H9 (cell line): Measurements from ENCODE around the gene ASXL1. TPM values are rescaled to one million over a fixed set of nuclear protein-coding genes. Genes with fewer than 3 reads are reported as not detected.

Experiments used
- DNase-seq: peaks from one replicate; pipeline ENCODE4 v3.0.0-alpha.2; 2017
- H2AFZ ChIP-seq: one replicate; pipeline ENCODE4 v1.6.1; 2013; ENCODE audit warnings: mild to moderate bottlenecking, low read length, control low read depth, moderate library complexity
- H2AK5ac ChIP-seq: 2 replicates; pipeline ENCODE4 v1.6.1; 2013; ENCODE audit warnings: low read length, control low read depth, mixed read lengths; ENCODE audit not compliant: insufficient read length
- H2BK120ac ChIP-seq: one replicate; pipeline ENCODE4 v1.6.1; 2013; ENCODE audit warnings: low read depth, mild to moderate bottlenecking, low read length, control low read depth, inconsistent platforms; ENCODE audit not compliant: poor library complexity, severe bottlenecking
- H2BK12ac ChIP-seq: 2 replicates; pipeline ENCODE4 v1.6.1; 2013; ENCODE audit warnings: low read length, control low read depth, mixed read lengths, low read depth; ENCODE audit not compliant: insufficient read length
- H2BK15ac ChIP-seq: 2 replicates; pipeline ENCODE4 v1.6.1; 2013; ENCODE audit warnings: low read depth, low read length, control low read depth
- H2BK20ac ChIP-seq: one replicate; pipeline ENCODE4 v1.6.1; 2013; ENCODE audit warnings: low read depth, mild to moderate bottlenecking, low read length, control low read depth, inconsistent platforms; ENCODE audit not compliant: poor library complexity, severe bottlenecking
- H2BK5ac ChIP-seq: 2 replicates; pipeline ENCODE4 v1.6.1; 2013; ENCODE audit warnings: low read length, control low read depth, mixed read lengths; ENCODE audit not compliant: insufficient read length
- H3K14ac ChIP-seq: 2 replicates; pipeline ENCODE4 v1.6.1; 2013; ENCODE audit warnings: low read length, control low read depth; ENCODE audit not compliant: insufficient read depth
- H3K18ac ChIP-seq: 2 replicates; pipeline ENCODE4 v1.6.1; 2013; ENCODE audit warnings: low read depth, mild to moderate bottlenecking, mixed read lengths, low read length, control low read depth; ENCODE audit not compliant: insufficient read length
- H3K23ac ChIP-seq: 2 replicates; pipeline ENCODE4 v1.6.1; 2013; ENCODE audit warnings: low read length, control low read depth, mixed read lengths, low read depth; ENCODE audit not compliant: insufficient read length
- H3K23me2 ChIP-seq: 2 replicates; pipeline ENCODE4 v1.6.1; 2013; ENCODE audit warnings: low read depth, mild to moderate bottlenecking, mixed read lengths, low read length, control low read depth; ENCODE audit not compliant: insufficient read length, poor library complexity, severe bottlenecking
- H3K27ac ChIP-seq: 2 replicates; pipeline ENCODE4 v1.5.1; 2013; ENCODE audit warnings: low read length, control low read depth, mixed read lengths, low read depth; ENCODE audit not compliant: insufficient read length
- H3K27me3 ChIP-seq: 2 replicates; pipeline ENCODE4 v1.6.1; 2013; ENCODE audit warnings: low read length, control low read depth, inconsistent platforms; ENCODE audit not compliant: insufficient read depth
- H3K4ac ChIP-seq: 2 replicates; pipeline ENCODE4 v1.6.1; 2013; ENCODE audit warnings: low read depth, mild to moderate bottlenecking, control low read depth, inconsistent platforms, low read length, moderate library complexity
- H3K4me1 ChIP-seq: 2 replicates; pipeline ENCODE4 v1.6.1; 2013; ENCODE audit warnings: low read length, control low read depth, inconsistent platforms; ENCODE audit not compliant: insufficient read depth
- H3K4me2 ChIP-seq: 2 replicates; pipeline ENCODE4 v1.6.1; 2013; ENCODE audit warnings: low read length, control low read depth, mixed read lengths; ENCODE audit not compliant: insufficient read length, insufficient read depth
- H3K56ac ChIP-seq: 2 replicates; pipeline ENCODE4 v1.6.1; 2013; ENCODE audit warnings: low read depth, mild to moderate bottlenecking, mixed read lengths, low read length, control low read depth; ENCODE audit not compliant: insufficient read length
- H3K79me1 ChIP-seq: 2 replicates; pipeline ENCODE4 v1.6.1; 2013; ENCODE audit warnings: low read depth, mild to moderate bottlenecking, moderate library complexity, low read length, control low read depth, inconsistent platforms; ENCODE audit not compliant: insufficient read depth, poor library complexity, severe bottlenecking
- H3K79me2 ChIP-seq: 2 replicates; pipeline ENCODE4 v1.6.1; 2013; ENCODE audit warnings: low read length, control low read depth, inconsistent platforms; ENCODE audit not compliant: insufficient read depth
- H3K9ac ChIP-seq: 2 replicates; pipeline ENCODE4 v1.6.1; 2013; ENCODE audit warnings: low read length, control low read depth, mixed read lengths; ENCODE audit not compliant: insufficient read length; ENCODE audit errors: extremely low read depth
- H3K9me3 ChIP-seq: one replicate; pipeline ENCODE4 v1.6.1; 2013; ENCODE audit warnings: low read depth, low read length, inconsistent platforms; ENCODE audit not compliant: control insufficient read depth
- H3T11ph ChIP-seq: one replicate; pipeline ENCODE4 v1.6.1; 2013; ENCODE audit warnings: mild to moderate bottlenecking, low read length, control low read depth, inconsistent platforms
- H4K20me1 ChIP-seq: one replicate; pipeline ENCODE4 v1.6.1; 2013; ENCODE audit not compliant: control insufficient read depth, insufficient read length, insufficient read depth
- H4K5ac ChIP-seq: 2 replicates; pipeline ENCODE4 v1.6.1; 2013; ENCODE audit warnings: low read depth, mild to moderate bottlenecking, mixed read lengths, low read length, control low read depth; ENCODE audit not compliant: insufficient read length
- H4K8ac ChIP-seq: replicated peaks from 2 replicates; pipeline ENCODE4 v1.6.1; 2013; ENCODE audit warnings: low read length, control low read depth, mixed read lengths, low read depth; ENCODE audit not compliant: insufficient read length
- H4K91ac ChIP-seq: 2 replicates; pipeline ENCODE4 v1.6.1; 2013; ENCODE audit warnings: low read depth, mild to moderate bottlenecking, moderate library complexity, mixed read lengths, low read length, control low read depth; ENCODE audit not compliant: insufficient read length
- H3K27ac Mint-ChIP-seq, 3 experiments: 2 replicates in 2 of 3; 3 replicates in 1 of 3; pipeline ENCODE4 v1.8.0; 2020 to 2021; ENCODE audit warnings: mixed read lengths in 3 of 3, mild to moderate bottlenecking in 1 of 3, moderate library complexity in 1 of 3
- H3K27me3 Mint-ChIP-seq: 2 replicates; pipeline ENCODE4 v1.8.0; 2021; ENCODE audit warnings: low read depth, mild to moderate bottlenecking, moderate library complexity, mixed read lengths
- H3K36me3 Mint-ChIP-seq, 3 experiments: 2 replicates in 2 of 3; 3 replicates in 1 of 3; pipeline ENCODE4 v1.8.0; 2020 to 2021; ENCODE audit warnings: low read depth in 3 of 3, mixed read lengths in 3 of 3; ENCODE audit not compliant: insufficient read depth in 1 of 3
- H3K4me1 Mint-ChIP-seq, 2 experiments: 2 replicates each; pipeline ENCODE4 v1.8.0; 2020; ENCODE audit warnings: mixed read lengths in 2 of 2
- H3K4me3 Mint-ChIP-seq, 2 experiments: 2 replicates in 1 of 2; 3 replicates in 1 of 2; pipeline ENCODE4 v1.8.0; 2020 to 2021; ENCODE audit warnings: mild to moderate bottlenecking in 2 of 2, mixed read lengths in 2 of 2, moderate library complexity in 1 of 2
- H3K9me3 Mint-ChIP-seq, 2 experiments: 2 replicates in 1 of 2; 3 replicates in 1 of 2; pipeline ENCODE4 v1.8.0; 2020; ENCODE audit warnings: mild to moderate bottlenecking in 2 of 2, mixed read lengths in 2 of 2, moderate library complexity in 1 of 2
- WGBS: extraction: QIAGEN DNeasy Blood & Tissue Kit; methylation state at CpG from one replicate; pipeline ENCODE4 v1.1.7; 2013; ENCODE audit warnings: missing lambda C conversion rate, low lambda C conversion rate, mixed read lengths; ENCODE audit not compliant: insufficient read length; ENCODE audit errors: extremely low coverage; 5-methylcytosine and 5-hydroxymethylcytosine counted together
- total RNA-seq: library from RNA; stranded (reverse); gene quantifications from 2 replicates; pipeline ENCODE4 v1.2.1, GENCODE V29; 2021
- TF ChIP-seq, protein P1 (sequence below): fragments of 200-600 bp; sonication (generic); conservative IDR thresholded peaks from 3 replicates; pipeline ENCODE4 v1.8.0; 2021; ENCODE audit warnings: antibody characterized with exemption, mild to moderate bottlenecking

ASXL1 gene
- total RNA-seq, 1 experiment from 2014 or later: 39.5 TPM

DNA sequence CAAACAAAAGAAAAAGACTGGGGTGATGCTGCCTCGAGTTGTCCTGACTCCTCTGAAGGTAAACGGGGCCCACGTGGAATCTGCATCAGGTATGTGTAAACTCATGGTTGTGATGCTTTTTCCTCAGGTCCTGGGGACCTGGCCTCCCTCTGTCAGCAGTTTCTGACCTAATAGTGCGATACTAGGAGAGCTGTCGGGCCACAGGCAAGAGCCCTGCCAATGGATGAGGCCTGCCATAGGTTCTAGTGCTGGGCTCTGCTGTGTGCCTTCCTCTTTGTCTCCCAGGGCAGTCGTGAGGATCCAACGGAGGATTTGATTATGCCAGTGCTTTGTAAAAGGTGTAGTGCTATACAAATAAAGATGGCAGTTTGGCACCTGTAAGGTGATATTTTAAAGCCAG, 71.2 kb downstream of the ASXL1 start:
- no peak overlapping the region for H3K4ac ChIP-seq
- H3K9me3 Mint-ChIP-seq: no peaks in the 10 kb centered on the region
- H3K27me3 ChIP-seq: no peaks in the 10 kb centered on the region
- H3K79me2 ChIP-seq: no peaks in the 10 kb centered on the region
- no peak overlapping the region for H2BK5ac ChIP-seq
- H4K8ac ChIP-seq: no peak overlapping the region
- H3K56ac ChIP-seq: no peak overlapping the region
- H3K4me3 Mint-ChIP-seq: no peak overlapping the region
- H3T11ph ChIP-seq: no peak overlapping the region
- H3K4me1 Mint-ChIP-seq: no peaks in the 10 kb centered on the region
- H4K20me1 ChIP-seq: no peaks in the 10 kb centered on the region
- H3K14ac ChIP-seq: no peak overlapping the region
- H3K36me3 Mint-ChIP-seq: peaks cover 8 to 35% (median 29%) of the 10 kb centered on the region in 3 experiments; a peak in 5 of 7 replicates
- H3K9me3 ChIP-seq: no peaks in the 10 kb centered on the region
- no peaks in the 10 kb centered on the region for H3K23me2 ChIP-seq
- no peak overlapping the region for H2AK5ac ChIP-seq
- no peak overlapping the region for H2AFZ ChIP-seq
- TF ChIP-seq, protein P1, sequence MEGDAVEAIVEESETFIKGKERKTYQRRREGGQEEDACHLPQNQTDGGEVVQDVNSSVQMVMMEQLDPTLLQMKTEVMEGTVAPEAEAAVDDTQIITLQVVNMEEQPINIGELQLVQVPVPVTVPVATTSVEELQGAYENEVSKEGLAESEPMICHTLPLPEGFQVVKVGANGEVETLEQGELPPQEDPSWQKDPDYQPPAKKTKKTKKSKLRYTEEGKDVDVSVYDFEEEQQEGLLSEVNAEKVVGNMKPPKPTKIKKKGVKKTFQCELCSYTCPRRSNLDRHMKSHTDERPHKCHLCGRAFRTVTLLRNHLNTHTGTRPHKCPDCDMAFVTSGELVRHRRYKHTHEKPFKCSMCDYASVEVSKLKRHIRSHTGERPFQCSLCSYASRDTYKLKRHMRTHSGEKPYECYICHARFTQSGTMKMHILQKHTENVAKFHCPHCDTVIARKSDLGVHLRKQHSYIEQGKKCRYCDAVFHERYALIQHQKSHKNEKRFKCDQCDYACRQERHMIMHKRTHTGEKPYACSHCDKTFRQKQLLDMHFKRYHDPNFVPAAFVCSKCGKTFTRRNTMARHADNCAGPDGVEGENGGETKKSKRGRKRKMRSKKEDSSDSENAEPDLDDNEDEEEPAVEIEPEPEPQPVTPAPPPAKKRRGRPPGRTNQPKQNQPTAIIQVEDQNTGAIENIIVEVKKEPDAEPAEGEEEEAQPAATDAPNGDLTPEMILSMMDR: no peak
- H3K27ac ChIP-seq: no peak overlapping the region
- DNase-seq: no peak
- no peak overlapping the region for H3K23ac ChIP-seq
- H3K9ac ChIP-seq: no peak overlapping the region
- no CpG with 5 or more reads among the region's 7 CpGs for WGBS
- H4K91ac ChIP-seq: no peak overlapping the region
- H2BK12ac ChIP-seq: no peak overlapping the region
- peak overlapping the region in 1 of 3 experiments; percentile 17; a peak in 1 of 7 replicates for H3K27ac Mint-ChIP-seq
- no peak overlapping the region for H3K4me2 ChIP-seq
- no peaks in the 10 kb centered on the region for H3K27me3 Mint-ChIP-seq
- H3K4me1 ChIP-seq: no peaks in the 10 kb centered on the region
- no peak overlapping the region for H3K18ac ChIP-seq
- no peak overlapping the region for H4K5ac ChIP-seq
- H2BK15ac ChIP-seq: no peak overlapping the region
- no peak overlapping the region for H2BK120ac ChIP-seq
- no peak overlapping the region for H2BK20ac ChIP-seq
- no peaks in the 10 kb centered on the region for H3K79me1 ChIP-seq
